H9 (cell line): Measurements from ENCODE around the gene LMNTD1. TPM values are rescaled to one million over a fixed set of nuclear protein-coding genes. Genes with fewer than 3 reads are reported as not detected.

Source experiments
- DNase-seq: peaks from one replicate; pipeline ENCODE4 v3.0.0-alpha.2; 2017
- H2AFZ ChIP-seq: one replicate; pipeline ENCODE4 v1.6.1; 2013; ENCODE audit warnings: mild to moderate bottlenecking, low read length, control low read depth, moderate library complexity
- H2AK5ac ChIP-seq: 2 replicates; pipeline ENCODE4 v1.6.1; 2013; ENCODE audit warnings: low read length, control low read depth, mixed read lengths; ENCODE audit not compliant: insufficient read length
- H2BK120ac ChIP-seq: one replicate; pipeline ENCODE4 v1.6.1; 2013; ENCODE audit warnings: low read depth, mild to moderate bottlenecking, low read length, control low read depth, inconsistent platforms; ENCODE audit not compliant: poor library complexity, severe bottlenecking
- H2BK12ac ChIP-seq: 2 replicates; pipeline ENCODE4 v1.6.1; 2013; ENCODE audit warnings: low read length, control low read depth, mixed read lengths, low read depth; ENCODE audit not compliant: insufficient read length
- H2BK15ac ChIP-seq: 2 replicates; pipeline ENCODE4 v1.6.1; 2013; ENCODE audit warnings: low read depth, low read length, control low read depth
- H2BK20ac ChIP-seq: one replicate; pipeline ENCODE4 v1.6.1; 2013; ENCODE audit warnings: low read depth, mild to moderate bottlenecking, low read length, control low read depth, inconsistent platforms; ENCODE audit not compliant: poor library complexity, severe bottlenecking
- H2BK5ac ChIP-seq: 2 replicates; pipeline ENCODE4 v1.6.1; 2013; ENCODE audit warnings: low read length, control low read depth, mixed read lengths; ENCODE audit not compliant: insufficient read length
- H3K14ac ChIP-seq: 2 replicates; pipeline ENCODE4 v1.6.1; 2013; ENCODE audit warnings: low read length, control low read depth; ENCODE audit not compliant: insufficient read depth
- H3K18ac ChIP-seq: 2 replicates; pipeline ENCODE4 v1.6.1; 2013; ENCODE audit warnings: low read depth, mild to moderate bottlenecking, mixed read lengths, low read length, control low read depth; ENCODE audit not compliant: insufficient read length
- H3K23ac ChIP-seq: 2 replicates; pipeline ENCODE4 v1.6.1; 2013; ENCODE audit warnings: low read length, control low read depth, mixed read lengths, low read depth; ENCODE audit not compliant: insufficient read length
- H3K23me2 ChIP-seq: 2 replicates; pipeline ENCODE4 v1.6.1; 2013; ENCODE audit warnings: low read depth, mild to moderate bottlenecking, mixed read lengths, low read length, control low read depth; ENCODE audit not compliant: insufficient read length, poor library complexity, severe bottlenecking
- H3K27ac ChIP-seq: 2 replicates; pipeline ENCODE4 v1.5.1; 2013; ENCODE audit warnings: low read length, control low read depth, mixed read lengths, low read depth; ENCODE audit not compliant: insufficient read length
- H3K27me3 ChIP-seq: 2 replicates; pipeline ENCODE4 v1.6.1; 2013; ENCODE audit warnings: low read length, control low read depth, inconsistent platforms; ENCODE audit not compliant: insufficient read depth
- H3K4ac ChIP-seq: 2 replicates; pipeline ENCODE4 v1.6.1; 2013; ENCODE audit warnings: low read depth, mild to moderate bottlenecking, control low read depth, inconsistent platforms, low read length, moderate library complexity
- H3K4me1 ChIP-seq: 2 replicates; pipeline ENCODE4 v1.6.1; 2013; ENCODE audit warnings: low read length, control low read depth, inconsistent platforms; ENCODE audit not compliant: insufficient read depth
- H3K4me2 ChIP-seq: 2 replicates; pipeline ENCODE4 v1.6.1; 2013; ENCODE audit warnings: low read length, control low read depth, mixed read lengths; ENCODE audit not compliant: insufficient read length, insufficient read depth
- H3K56ac ChIP-seq: 2 replicates; pipeline ENCODE4 v1.6.1; 2013; ENCODE audit warnings: low read depth, mild to moderate bottlenecking, mixed read lengths, low read length, control low read depth; ENCODE audit not compliant: insufficient read length
- H3K79me1 ChIP-seq: 2 replicates; pipeline ENCODE4 v1.6.1; 2013; ENCODE audit warnings: low read depth, mild to moderate bottlenecking, moderate library complexity, low read length, control low read depth, inconsistent platforms; ENCODE audit not compliant: insufficient read depth, poor library complexity, severe bottlenecking
- H3K79me2 ChIP-seq: 2 replicates; pipeline ENCODE4 v1.6.1; 2013; ENCODE audit warnings: low read length, control low read depth, inconsistent platforms; ENCODE audit not compliant: insufficient read depth
- H3K9ac ChIP-seq: 2 replicates; pipeline ENCODE4 v1.6.1; 2013; ENCODE audit warnings: low read length, control low read depth, mixed read lengths; ENCODE audit not compliant: insufficient read length; ENCODE audit errors: extremely low read depth
- H3K9me3 ChIP-seq: one replicate; pipeline ENCODE4 v1.6.1; 2013; ENCODE audit warnings: low read depth, low read length, inconsistent platforms; ENCODE audit not compliant: control insufficient read depth
- H3T11ph ChIP-seq: one replicate; pipeline ENCODE4 v1.6.1; 2013; ENCODE audit warnings: mild to moderate bottlenecking, low read length, control low read depth, inconsistent platforms
- H4K20me1 ChIP-seq: one replicate; pipeline ENCODE4 v1.6.1; 2013; ENCODE audit not compliant: control insufficient read depth, insufficient read length, insufficient read depth
- H4K5ac ChIP-seq: 2 replicates; pipeline ENCODE4 v1.6.1; 2013; ENCODE audit warnings: low read depth, mild to moderate bottlenecking, mixed read lengths, low read length, control low read depth; ENCODE audit not compliant: insufficient read length
- H4K8ac ChIP-seq: replicated peaks from 2 replicates; pipeline ENCODE4 v1.6.1; 2013; ENCODE audit warnings: low read length, control low read depth, mixed read lengths, low read depth; ENCODE audit not compliant: insufficient read length
- H4K91ac ChIP-seq: 2 replicates; pipeline ENCODE4 v1.6.1; 2013; ENCODE audit warnings: low read depth, mild to moderate bottlenecking, moderate library complexity, mixed read lengths, low read length, control low read depth; ENCODE audit not compliant: insufficient read length
- H3K27ac Mint-ChIP-seq, 3 experiments: 2 replicates in 2 of 3; 3 replicates in 1 of 3; pipeline ENCODE4 v1.8.0; 2020 to 2021; ENCODE audit warnings: mixed read lengths in 3 of 3, mild to moderate bottlenecking in 1 of 3, moderate library complexity in 1 of 3
- H3K27me3 Mint-ChIP-seq: 2 replicates; pipeline ENCODE4 v1.8.0; 2021; ENCODE audit warnings: low read depth, mild to moderate bottlenecking, moderate library complexity, mixed read lengths
- H3K36me3 Mint-ChIP-seq, 3 experiments: 2 replicates in 2 of 3; 3 replicates in 1 of 3; pipeline ENCODE4 v1.8.0; 2020 to 2021; ENCODE audit warnings: low read depth in 3 of 3, mixed read lengths in 3 of 3; ENCODE audit not compliant: insufficient read depth in 1 of 3
- H3K4me1 Mint-ChIP-seq, 2 experiments: 2 replicates each; pipeline ENCODE4 v1.8.0; 2020; ENCODE audit warnings: mixed read lengths in 2 of 2
- H3K4me3 Mint-ChIP-seq, 2 experiments: 2 replicates in 1 of 2; 3 replicates in 1 of 2; pipeline ENCODE4 v1.8.0; 2020 to 2021; ENCODE audit warnings: mild to moderate bottlenecking in 2 of 2, mixed read lengths in 2 of 2, moderate library complexity in 1 of 2
- H3K9me3 Mint-ChIP-seq, 2 experiments: 2 replicates in 1 of 2; 3 replicates in 1 of 2; pipeline ENCODE4 v1.8.0; 2020; ENCODE audit warnings: mild to moderate bottlenecking in 2 of 2, mixed read lengths in 2 of 2, moderate library complexity in 1 of 2
- CTCF ChIP-seq: fragments of 200-600 bp; sonication (generic); conservative IDR thresholded peaks from 3 replicates; pipeline ENCODE4 v1.8.0; 2021; ENCODE audit warnings: antibody characterized with exemption, mild to moderate bottlenecking
- WGBS: extraction: QIAGEN DNeasy Blood & Tissue Kit; methylation state at CpG from one replicate; pipeline ENCODE4 v1.1.7; 2013; ENCODE audit warnings: missing lambda C conversion rate, low lambda C conversion rate, mixed read lengths; ENCODE audit not compliant: insufficient read length; ENCODE audit errors: extremely low coverage; 5-methylcytosine and 5-hydroxymethylcytosine counted together
- total RNA-seq: library from RNA; stranded (reverse); gene quantifications from 2 replicates; pipeline ENCODE4 v1.2.1, GENCODE V29; 2021

Gene LMNTD1
- total RNA-seq, 1 experiment from 2014 or later: not detected

GRCh38 chr12:25552681-25553080 is 402 bp downstream of the LMNTD1 start:
- no peak for TF ChIP-seq CTCF

More at GRCh38 chr12:25552681-25553080, 402 bp downstream of the LMNTD1 start:
- Histone ChIP-seq H3K14ac (no peak overlapping the region), H2BK15ac (no peak overlapping the region), H2AK5ac (no peak overlapping the region), H4K5ac (no peak overlapping the region), H2AFZ (no peak overlapping the region), H3K9ac (no peak overlapping the region), H3K79me1 (no peaks in the 10 kb centered on the region), H2BK20ac (no peak overlapping the region), H2BK12ac (no peak overlapping the region), H3T11ph (no peak overlapping the region), H2BK5ac (no peak overlapping the region), H2BK120ac (no peak overlapping the region), H3K27me3 (no peaks in the 10 kb centered on the region), H3K23me2 (no peaks in the 10 kb centered on the region), H3K27ac (no peak overlapping the region), H3K4ac (no peak overlapping the region), H3K23ac (no peak overlapping the region), H4K91ac (no peak overlapping the region), H3K56ac (no peak overlapping the region), H3K4me2 (no peak overlapping the region), H3K18ac (no peak overlapping the region), H4K8ac (no peak overlapping the region), H3K79me2 (no peaks in the 10 kb centered on the region), H3K4me1 (no peaks in the 10 kb centered on the region), H4K20me1 (no peaks in the 10 kb centered on the region), H3K9me3 (no peaks in the 10 kb centered on the region)
- no CpG with 5 or more reads among the region's 3 CpGs for WGBS
- Mint-ChIP-seq H3K27me3 (no peaks in the 10 kb centered on the region), H3K36me3 (no peaks in the 10 kb centered on the region), H3K27ac (no peak overlapping the region), H3K4me1 (no peaks in the 10 kb centered on the region), H3K4me3 (no peak overlapping the region), H3K9me3 (no peaks in the 10 kb centered on the region)
- no peak for DNase-seq
